Activated T-helper 2 cell treated with anti-CD3 and anti-CD28 coated beads, Interferon-gamma antibody, Interleukin-2, Interleukin-4, amounts not matched to agents 10 μg/mL and 5 μg/mL and 100 μg/mL, durations not matched to agents 14 hours and 24 hours and 36 hours (primary cell): ENCODE measurements around the gene TMED10. TPM values are rescaled to one million over a fixed set of nuclear protein-coding genes. Genes with fewer than 3 reads are reported as not detected.
A peak's percentile ranks its signal among the peaks of the same experiment; 100 is the strongest.
"Not testable (repeated sequence)": the region's sequence is repeated elsewhere in the genome, so short reads cannot be mapped to it uniquely, and the experiment has no call there.

Source experiments
- DNase-seq: peaks from one replicate; pipeline ENCODE4 v3.0.0; 2021; ENCODE audit warnings: low spot score
- H3K27ac Mint-ChIP-seq: one replicate; pipeline ENCODE4 v1.8.0; 2021; ENCODE audit warnings: mixed read lengths
- H3K27me3 Mint-ChIP-seq: one replicate; pipeline ENCODE4 v1.8.0; 2021; ENCODE audit warnings: low read depth, mixed read lengths
- H3K36me3 Mint-ChIP-seq: one replicate; pipeline ENCODE4 v1.8.0; 2021; ENCODE audit warnings: low read depth, mixed read lengths
- H3K4me1 Mint-ChIP-seq: one replicate; pipeline ENCODE4 v1.8.0; 2021; ENCODE audit warnings: low read depth, mixed read lengths
- H3K4me3 Mint-ChIP-seq: one replicate; pipeline ENCODE4 v1.8.0; 2021; ENCODE audit warnings: low read depth, mild to moderate bottlenecking, moderate library complexity, mixed read lengths
- H3K9me3 Mint-ChIP-seq: one replicate; pipeline ENCODE4 v1.8.0; 2021; ENCODE audit warnings: mixed read lengths
- intact Hi-C: fragments of 100-400 bp; cut with micrococcal nuclease; formaldehyde crosslinking; loops from one replicate; pipeline ENCODE4 v1.15.1; 2023
- total RNA-seq: library from RNA; stranded (reverse); gene quantifications from 2 replicates; pipeline ENCODE4 v1.2.3, GENCODE V29; 2022

The TMED10 gene
- total RNA-seq, 1 donor from 2014 or later, result 231 TPM

DNA sequence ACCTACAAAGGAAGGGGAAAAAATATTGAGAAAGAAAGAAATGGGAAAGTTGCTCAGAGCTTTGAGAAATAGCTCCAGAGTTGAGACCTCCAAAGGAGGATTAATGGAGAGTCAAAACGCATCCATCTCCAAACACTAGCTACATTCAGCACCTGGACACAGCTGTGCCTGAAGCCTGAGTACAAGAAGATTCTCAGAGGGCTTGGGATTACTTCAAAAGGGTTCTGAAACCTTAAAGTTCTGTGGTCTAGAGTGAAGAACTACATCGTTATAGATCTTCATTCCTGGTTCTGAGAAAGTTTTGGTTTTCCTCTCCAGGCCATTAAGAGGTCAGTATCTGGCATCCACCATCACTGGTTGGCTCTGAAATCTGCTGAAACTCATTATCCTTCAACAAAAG, 10.5 kb upstream of the TMED10 start:
- Mint-ChIP-seq H3K36me3 (no peaks in the 10 kb centered on the region), H3K27ac (no peak overlapping the region), H3K9me3 (no peaks in the 10 kb centered on the region), H3K4me3 (no peak overlapping the region), H3K4me1 (peaks cover 10% of the 10 kb centered on the region), H3K27me3 (peaks cover 17% of the 10 kb centered on the region)
- intact Hi-C loops, result no loop called here
- no peak for DNase-seq

DNA sequence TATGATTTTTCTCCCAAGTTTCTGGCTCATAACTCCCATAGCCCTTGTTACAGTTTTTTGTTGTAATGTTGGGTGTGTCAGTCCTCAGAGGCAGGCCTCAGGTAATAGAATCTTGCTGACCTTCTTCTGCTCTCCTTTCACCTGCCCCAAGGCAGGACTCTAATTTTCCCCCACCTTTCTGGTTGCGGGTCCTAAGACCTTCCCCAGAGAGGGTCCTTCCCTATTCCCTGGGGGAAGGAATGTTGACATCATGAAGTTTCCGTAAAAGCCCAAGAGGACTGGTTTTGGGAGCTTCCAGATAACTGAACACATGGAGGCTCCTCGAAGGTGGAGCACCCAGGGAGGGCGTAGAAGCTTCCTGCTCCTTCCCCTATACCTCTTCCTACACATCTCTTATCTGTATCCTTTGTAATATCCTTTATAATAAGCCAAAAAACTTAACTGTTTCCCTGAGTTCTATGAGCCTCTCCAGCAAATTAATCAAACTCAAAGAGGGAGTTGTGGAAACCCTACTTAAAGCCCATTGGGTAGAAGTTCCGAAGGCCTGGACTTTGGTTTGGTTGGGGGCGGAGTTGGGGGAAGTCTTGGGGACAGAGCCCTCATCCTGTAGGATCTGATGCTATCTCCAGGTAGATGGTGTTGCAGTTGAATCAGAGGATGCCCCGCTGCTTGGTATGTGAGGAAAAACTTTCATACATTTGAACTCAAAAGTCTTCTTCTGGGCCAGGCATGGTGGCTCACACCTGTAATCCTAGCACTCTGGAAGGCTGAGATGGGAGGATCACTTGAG, 9.0 kb upstream of the TMED10 start:
- H3K4me1 Mint-ChIP-seq, result peaks cover 10% of the 10 kb centered on the region
- no peak for DNase-seq
- intact Hi-C loops, result no loop called here
- H3K9me3 Mint-ChIP-seq, result no peaks in the 10 kb centered on the region
- no peak overlapping the region for H3K4me3 Mint-ChIP-seq
- no peak overlapping the region for H3K27ac Mint-ChIP-seq
- no peaks in the 10 kb centered on the region for H3K36me3 Mint-ChIP-seq
- peaks cover 17% of the 10 kb centered on the region for H3K27me3 Mint-ChIP-seq

DNA sequence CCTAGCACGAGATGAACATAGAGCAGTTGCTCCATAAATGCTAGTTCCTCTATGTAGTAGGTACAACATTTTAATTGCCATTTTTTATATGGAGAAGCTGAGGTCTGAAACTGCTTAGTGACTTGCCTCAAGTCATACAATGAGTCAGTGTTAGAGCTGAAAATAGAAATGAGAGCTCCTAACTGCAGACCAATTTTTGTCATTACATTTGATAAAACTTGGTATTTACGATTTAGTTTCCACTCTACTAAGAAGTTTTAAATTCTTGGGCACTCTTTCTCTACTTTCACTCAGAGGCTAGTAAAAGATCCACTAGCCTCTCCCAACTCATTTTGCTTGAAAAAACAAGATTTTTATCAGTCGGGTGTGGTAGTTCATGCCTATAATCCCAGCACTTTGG, 8.1 kb upstream of the TMED10 start:
- Mint-ChIP-seq H3K36me3 (no peaks in the 10 kb centered on the region), H3K4me1 (peaks cover 8% of the 10 kb centered on the region), H3K9me3 (no peaks in the 10 kb centered on the region), H3K27ac (peak overlapping the region; percentile 42), H3K27me3 (peaks cover 19% of the 10 kb centered on the region), H3K4me3 (no peak overlapping the region)
- DNase-seq, result no peak
- intact Hi-C loops, result no loop called here

DNA sequence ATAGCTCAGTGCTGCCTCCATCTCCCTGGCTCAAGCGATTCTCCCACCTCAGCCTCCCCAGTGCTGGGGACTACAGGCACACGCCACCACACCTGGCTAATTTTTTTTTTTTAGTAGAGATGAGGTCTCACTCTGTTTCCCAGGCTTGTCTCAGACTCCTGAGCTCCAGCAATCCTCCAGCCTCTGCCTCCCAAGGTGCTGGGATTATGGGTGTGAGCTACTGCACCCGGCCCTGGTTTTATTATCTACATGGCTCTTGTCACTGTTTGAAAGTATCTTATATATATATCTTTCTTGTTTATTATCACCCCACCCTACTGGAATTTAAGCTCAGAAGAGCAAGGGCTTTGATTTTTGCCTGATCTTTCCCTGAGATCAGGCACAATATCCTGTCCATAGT, 7.6 kb upstream of the TMED10 start:
- DNase-seq, result no peak
- intact Hi-C loops, result no loop called here
- peaks cover 8% of the 10 kb centered on the region for H3K4me1 Mint-ChIP-seq
- peaks cover 15% of the 10 kb centered on the region for H3K27me3 Mint-ChIP-seq
- H3K4me3 Mint-ChIP-seq, result no peak overlapping the region
- no peak overlapping the region for H3K27ac Mint-ChIP-seq
- H3K36me3 Mint-ChIP-seq, result no peaks in the 10 kb centered on the region
- no peaks in the 10 kb centered on the region for H3K9me3 Mint-ChIP-seq

DNA sequence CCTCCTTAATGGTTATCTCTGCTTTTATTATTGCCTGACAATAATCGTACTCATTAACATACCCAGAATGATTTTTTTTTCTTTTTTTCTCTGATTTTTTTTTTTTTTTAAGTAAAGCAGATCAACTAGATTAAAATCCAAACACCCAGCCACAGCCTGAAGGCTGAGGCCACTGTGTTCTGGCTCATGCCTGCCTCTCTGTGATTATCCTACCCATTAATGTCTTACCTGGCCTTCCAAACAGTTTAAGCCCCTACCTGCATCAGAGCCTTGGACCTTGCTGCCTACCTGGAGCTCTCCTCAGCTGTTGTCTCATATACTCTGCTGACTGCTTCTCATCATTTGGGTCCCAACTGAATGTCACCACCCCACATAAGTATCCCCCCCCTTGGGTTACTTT, 6.8 kb upstream of the TMED10 start:
- H3K9me3 Mint-ChIP-seq, result no peaks in the 10 kb centered on the region
- no peaks in the 10 kb centered on the region for H3K36me3 Mint-ChIP-seq
- intact Hi-C loops, result no loop called here
- H3K4me1 Mint-ChIP-seq, result peaks cover 8% of the 10 kb centered on the region
- H3K27me3 Mint-ChIP-seq, result peaks cover 13% of the 10 kb centered on the region
- H3K27ac Mint-ChIP-seq, result no peak overlapping the region
- no peak for DNase-seq
- H3K4me3 Mint-ChIP-seq, result no peak overlapping the region

DNA sequence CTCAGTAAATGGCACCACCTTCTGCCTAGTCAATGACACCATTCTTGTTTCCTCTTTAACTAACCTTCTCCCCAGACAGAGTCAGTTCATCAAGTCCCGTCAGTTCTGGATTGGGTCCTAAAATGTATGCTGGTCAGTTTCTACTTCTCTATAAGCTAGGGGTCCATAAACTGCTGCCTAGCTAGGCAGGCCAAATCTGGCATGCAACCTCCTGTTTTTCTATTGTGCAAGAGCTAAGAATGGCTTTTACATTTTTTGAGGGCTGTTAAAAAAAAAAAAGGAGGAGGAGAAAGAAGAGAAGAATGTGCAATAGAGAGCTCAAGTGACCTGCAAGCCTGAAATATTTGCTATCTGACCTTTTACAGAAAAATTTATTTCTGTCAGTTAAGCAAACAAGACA, 6.4 kb upstream of the TMED10 start:
- Mint-ChIP-seq H3K4me1 (peaks cover 8% of the 10 kb centered on the region), H3K9me3 (no peaks in the 10 kb centered on the region), H3K36me3 (no peaks in the 10 kb centered on the region), H3K4me3 (no peak overlapping the region), H3K27ac (no peak overlapping the region), H3K27me3 (peaks cover 12% of the 10 kb centered on the region)
- intact Hi-C loops, result no loop called here
- DNase-seq, result no peak

DNA sequence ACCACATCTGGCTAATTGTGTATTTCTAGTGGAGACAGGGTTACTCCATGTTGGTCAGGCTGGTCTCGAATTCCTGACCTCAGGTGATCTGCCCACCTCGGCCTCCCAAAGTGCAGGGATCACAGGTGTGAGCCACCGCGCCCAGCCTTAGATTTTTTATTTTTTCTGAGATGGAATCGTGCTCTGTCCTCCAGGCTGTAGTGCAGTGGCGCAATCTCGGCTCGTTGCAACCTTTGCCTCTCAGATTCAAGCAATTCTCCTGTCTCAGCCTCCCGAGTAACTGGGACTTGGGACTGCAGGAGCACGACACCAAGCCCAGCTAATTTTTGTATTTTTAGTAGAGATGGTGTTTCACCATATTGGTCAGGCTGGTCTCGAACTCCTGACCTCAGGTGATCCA, 5.8 kb upstream of the TMED10 start:
- H3K4me1 Mint-ChIP-seq, H3K36me3 Mint-ChIP-seq, H3K4me3 Mint-ChIP-seq, H3K9me3 Mint-ChIP-seq, intact Hi-C loops, H3K27ac Mint-ChIP-seq, DNase-seq: not testable (repeated sequence)
- peaks cover 12% of the 10 kb centered on the region for H3K27me3 Mint-ChIP-seq

DNA sequence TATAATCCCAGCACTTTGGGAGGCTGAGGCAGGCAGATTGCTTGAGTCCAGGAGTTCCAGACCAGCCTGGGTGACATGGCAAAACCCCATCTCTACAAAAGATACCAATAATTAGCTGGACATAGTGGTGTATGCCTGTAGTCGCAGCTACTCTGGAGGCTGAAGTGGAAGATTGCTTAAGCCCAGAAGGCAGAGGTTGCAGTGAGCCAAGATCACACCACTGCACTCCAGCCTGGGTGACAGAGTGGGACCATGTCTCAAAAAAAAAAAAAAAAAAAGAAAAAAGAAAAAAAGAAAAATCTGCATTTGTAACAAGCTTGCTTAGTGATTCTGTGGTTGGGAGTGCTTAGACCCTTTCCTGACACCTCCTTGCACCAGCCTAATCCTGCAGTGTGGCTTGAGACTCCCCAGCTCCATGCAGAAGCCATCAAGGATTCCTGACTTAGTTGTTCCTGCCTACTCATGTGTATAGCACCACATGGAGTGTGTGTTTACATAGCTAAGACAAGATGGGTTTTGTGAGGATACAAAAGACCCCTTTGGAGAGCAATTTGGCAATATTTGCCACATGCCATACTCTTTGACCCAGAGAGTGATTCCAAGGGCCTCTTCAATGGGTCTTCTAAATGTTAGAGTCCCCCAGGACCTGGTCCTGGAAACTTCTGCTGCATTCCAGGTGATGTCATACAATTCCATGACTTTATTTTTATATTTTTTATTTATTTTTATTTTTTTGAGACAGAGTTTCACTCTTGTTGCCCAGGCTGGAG, 5.1 kb upstream of the TMED10 start:
- Mint-ChIP-seq H3K27ac (no peak overlapping the region), H3K4me1 (peaks cover 8% of the 10 kb centered on the region), H3K36me3 (no peaks in the 10 kb centered on the region), H3K4me3 (no peak overlapping the region), H3K9me3 (no peaks in the 10 kb centered on the region), H3K27me3 (peaks cover 9% of the 10 kb centered on the region)
- no peak for DNase-seq
- intact Hi-C loops, result no loop called here

DNA sequence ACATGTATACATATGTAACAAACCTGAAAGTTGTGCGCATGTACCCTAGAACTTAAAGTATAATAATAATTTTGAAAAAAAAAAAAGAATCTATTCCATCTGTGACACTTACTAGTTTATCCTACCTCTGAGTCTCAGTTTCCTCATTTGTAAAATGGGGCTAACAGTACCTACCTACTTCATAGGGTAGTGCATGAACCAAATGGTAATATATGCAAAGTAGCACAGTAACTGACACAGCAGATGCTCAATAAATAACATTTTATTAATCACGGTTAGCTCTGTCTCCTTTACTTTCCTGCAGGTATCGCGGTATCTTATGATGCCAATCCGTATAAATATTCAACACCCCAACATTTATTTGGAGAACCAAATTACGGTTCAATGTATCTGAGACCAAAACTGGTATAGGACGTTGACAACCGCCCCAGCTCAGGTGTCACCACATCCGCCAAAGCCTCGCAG, 703 bp downstream of the TMED10 start:
- no peak for DNase-seq
- peak overlapping the region; percentile 92 for H3K27ac Mint-ChIP-seq
- intact Hi-C loops, result loop anchor here (1.0 to 5.0 kb wide), 5 partner anchors 18 to 119 kb away; partner anchors contain the start of genes FOS and NEK9
- peaks cover 28% of the 10 kb centered on the region for H3K4me1 Mint-ChIP-seq
- peaks cover 40% of the 10 kb centered on the region for H3K36me3 Mint-ChIP-seq
- H3K4me3 Mint-ChIP-seq, result peak overlapping the region; percentile 87
- peaks cover 3% of the 10 kb centered on the region for H3K27me3 Mint-ChIP-seq
- H3K9me3 Mint-ChIP-seq, result no peaks in the 10 kb centered on the region

DNA sequence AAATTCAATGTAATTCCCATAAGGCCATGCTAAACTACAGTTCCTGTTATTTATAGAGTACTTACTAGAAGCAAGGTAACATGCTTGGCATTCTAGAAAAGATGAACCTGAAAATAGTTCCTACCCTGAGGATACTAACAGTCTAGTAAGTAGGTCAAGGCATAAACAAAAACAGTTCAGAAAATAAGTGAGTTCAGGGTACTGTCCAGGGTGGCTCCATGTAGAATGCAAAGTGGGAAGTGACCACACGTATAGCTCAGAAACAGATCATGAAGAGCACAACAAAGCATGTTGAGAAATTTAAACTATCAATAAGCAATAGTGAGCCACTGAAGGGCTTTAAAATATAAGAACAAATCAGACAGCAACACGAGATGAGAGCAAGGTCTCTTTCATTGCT, 2.3 kb downstream of the TMED10 start:
- Mint-ChIP-seq H3K36me3 (peaks cover 49% of the 10 kb centered on the region), H3K4me1 (peaks cover 40% of the 10 kb centered on the region), H3K9me3 (no peaks in the 10 kb centered on the region), H3K27me3 (no peaks in the 10 kb centered on the region), H3K27ac (peak overlapping the region; percentile 6), H3K4me3 (peak overlapping the region; percentile 49)
- intact Hi-C loops, result no loop called here
- no peak for DNase-seq

DNA sequence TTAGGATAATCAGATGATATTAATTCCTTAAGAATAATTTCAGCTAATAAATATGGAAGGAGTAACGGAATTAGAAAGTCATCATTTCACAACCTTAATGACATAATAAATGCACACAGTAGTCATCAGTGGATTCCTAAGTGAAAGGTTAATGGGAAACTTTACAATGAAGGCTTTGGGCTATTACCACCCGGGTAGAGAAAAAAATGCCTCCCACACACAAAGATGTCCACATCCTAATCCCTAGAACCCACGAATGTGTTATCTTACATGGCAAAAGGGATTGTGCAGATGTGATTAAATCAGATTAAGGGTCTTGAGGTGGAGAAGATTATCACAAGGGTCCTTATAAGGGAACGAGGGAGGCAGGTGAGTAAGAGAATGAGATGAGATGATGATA, 5.6 kb downstream of the TMED10 start:
- intact Hi-C loops, result no loop called here
- Mint-ChIP-seq H3K27me3 (no peaks in the 10 kb centered on the region), H3K9me3 (no peaks in the 10 kb centered on the region), H3K27ac (no peak overlapping the region), H3K36me3 (peaks cover 56% of the 10 kb centered on the region), H3K4me1 (peaks cover 62% of the 10 kb centered on the region), H3K4me3 (no peak overlapping the region)
- no peak for DNase-seq

DNA sequence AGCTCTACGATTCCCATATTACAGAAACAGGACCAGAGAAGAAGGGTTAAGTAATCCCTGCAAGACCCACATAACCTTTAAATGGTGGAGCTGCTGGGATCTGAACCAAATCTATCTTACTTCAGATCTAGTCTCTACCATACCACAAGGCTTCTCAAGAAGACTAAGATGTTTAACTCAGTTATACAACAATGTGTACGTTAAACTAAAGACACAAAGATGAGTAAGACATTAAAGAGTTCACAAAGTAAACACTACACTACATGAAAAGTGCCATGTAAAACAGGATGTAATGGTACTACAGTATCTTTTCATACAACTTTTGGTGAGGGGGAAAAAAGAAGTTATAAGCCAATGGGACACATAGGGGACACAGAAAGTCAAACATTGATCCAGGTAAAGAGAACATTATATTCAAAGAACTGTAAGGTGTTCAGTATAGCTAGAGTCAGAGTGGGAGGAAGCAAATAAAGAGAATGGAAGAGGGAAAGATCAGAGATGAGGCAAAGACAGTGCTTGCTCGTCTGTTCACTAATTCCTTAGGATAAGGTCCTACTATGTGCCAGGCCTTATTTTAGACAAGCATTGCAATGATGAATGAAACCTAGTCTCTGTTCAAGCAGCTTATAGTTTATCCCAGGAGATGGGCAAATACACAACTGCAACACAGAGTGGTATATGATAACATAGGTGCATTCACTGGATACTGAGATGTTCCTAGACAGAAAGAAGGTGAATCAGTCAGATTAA, 7.7 kb downstream of the TMED10 start:
- Mint-ChIP-seq H3K9me3 (no peaks in the 10 kb centered on the region), H3K27ac (peak overlapping the region; percentile 23), H3K36me3 (peaks cover 45% of the 10 kb centered on the region), H3K27me3 (no peaks in the 10 kb centered on the region), H3K4me1 (peaks cover 54% of the 10 kb centered on the region), H3K4me3 (peak overlapping the region; percentile 28)
- intact Hi-C loops, result loop anchor here (1.0 to 5.0 kb wide), 2 partner anchors 11 to 36 kb away; no protein-coding TSS in a partner anchor
- DNase-seq, result no peak
